Peyer's patch (tissue), 4 donors: ENCODE data around the gene STX3. TPM values are rescaled to one million over a fixed set of nuclear protein-coding genes. Genes with fewer than 3 reads are reported as not detected.

Experiments used
- DNase-seq, 3 donors: peaks; one replicate each; pipeline ENCODE4 v3.0.0-alpha.2; 2017 to 2019
- H3K27ac ChIP-seq, 4 donors: fragments of 200-600 bp; sonication (generic); one replicate each; pipeline ENCODE4 v1.5.1; 2016 to 2019
- H3K27me3 ChIP-seq, 2 donors: fragments of 200-600 bp; sonication (generic); one replicate each; pipeline ENCODE4 v1.5.1; 2019
- H3K36me3 ChIP-seq, 3 donors: fragments of 200-600 bp; sonication (generic); one replicate each; pipeline ENCODE4 v1.5.1; 2016 to 2019
- H3K4me1 ChIP-seq, 4 donors: fragments of 200-600 bp; sonication (generic); one replicate each; pipeline ENCODE4 v1.5.1; 2016 to 2019
- H3K4me3 ChIP-seq, 4 donors: fragments of 200-600 bp; sonication (generic); 1 replicate in 3 of 4; 2 replicates in 1 of 4; pipeline ENCODE4 v1.5.1; 2016 to 2019; ENCODE audit warnings: mild to moderate bottlenecking in 1 of 4
- H3K9me3 ChIP-seq, 4 donors: fragments of 200-600 bp; sonication (generic); one replicate each; pipeline ENCODE4 v1.5.1; 2016 to 2019; ENCODE audit warnings: mild to moderate bottlenecking in 1 of 4
- POLR2A ChIP-seq, 2 donors: fragments of 450-650 bp; IDR thresholded peaks; one replicate each; pipeline ENCODE4 v1.5.1; 2017; ENCODE audit warnings: antibody characterized with exemption in 2 of 2, mild to moderate bottlenecking in 2 of 2, moderate library complexity in 2 of 2
- total RNA-seq, 4 donors: library from RNA; depleted of rRNA; stranded (reverse); fragments of >200 nt; gene quantifications; one replicate each; pipeline ENCODE4 v1.1.0, GENCODE V29; 2016
- TF ChIP-seq, protein P1 (sequence below), 6 experiments: fragments of 450-650 bp in 4 of 6; fragments of 200-600 bp in 2 of 6; sonication (generic) in 1 of 6; IDR thresholded peaks; one replicate each; pipeline ENCODE4 v1.5.1; 2017 to 2019; ENCODE audit warnings: antibody characterized with exemption in 6 of 6, mild to moderate bottlenecking in 3 of 6, moderate library complexity in 1 of 6

STX3 gene
- total RNA-seq, 4 donors from 2014 or later: 77.7 to 167 (median 121) TPM

DNA sequence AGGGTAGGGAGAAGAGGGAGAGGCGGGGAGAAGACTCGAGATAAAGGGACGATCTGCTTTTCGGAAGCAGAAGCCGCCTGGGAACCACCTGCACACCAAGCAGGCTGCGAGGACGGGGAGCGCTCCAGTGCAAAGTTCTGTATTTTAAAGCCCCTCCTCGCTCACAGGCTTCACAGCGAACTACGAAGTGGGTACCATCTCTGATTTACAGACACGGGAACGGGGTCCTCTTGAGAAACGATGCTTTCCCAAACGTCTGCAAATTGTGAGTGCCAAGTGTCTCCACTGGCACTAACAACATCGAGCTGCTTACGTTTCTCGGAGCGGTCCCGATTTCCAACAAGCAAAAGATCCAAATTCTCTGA is 700 bp upstream of the STX3 start:
- TF ChIP-seq, protein P1, sequence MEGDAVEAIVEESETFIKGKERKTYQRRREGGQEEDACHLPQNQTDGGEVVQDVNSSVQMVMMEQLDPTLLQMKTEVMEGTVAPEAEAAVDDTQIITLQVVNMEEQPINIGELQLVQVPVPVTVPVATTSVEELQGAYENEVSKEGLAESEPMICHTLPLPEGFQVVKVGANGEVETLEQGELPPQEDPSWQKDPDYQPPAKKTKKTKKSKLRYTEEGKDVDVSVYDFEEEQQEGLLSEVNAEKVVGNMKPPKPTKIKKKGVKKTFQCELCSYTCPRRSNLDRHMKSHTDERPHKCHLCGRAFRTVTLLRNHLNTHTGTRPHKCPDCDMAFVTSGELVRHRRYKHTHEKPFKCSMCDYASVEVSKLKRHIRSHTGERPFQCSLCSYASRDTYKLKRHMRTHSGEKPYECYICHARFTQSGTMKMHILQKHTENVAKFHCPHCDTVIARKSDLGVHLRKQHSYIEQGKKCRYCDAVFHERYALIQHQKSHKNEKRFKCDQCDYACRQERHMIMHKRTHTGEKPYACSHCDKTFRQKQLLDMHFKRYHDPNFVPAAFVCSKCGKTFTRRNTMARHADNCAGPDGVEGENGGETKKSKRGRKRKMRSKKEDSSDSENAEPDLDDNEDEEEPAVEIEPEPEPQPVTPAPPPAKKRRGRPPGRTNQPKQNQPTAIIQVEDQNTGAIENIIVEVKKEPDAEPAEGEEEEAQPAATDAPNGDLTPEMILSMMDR (IDR thresholded peaks at IDR 0.05): no peak
- TF ChIP-seq POLR2A (IDR thresholded peaks at IDR 0.05): no peak
- DNase-seq: peak; percentile 23 to 69 (median 62)
- H3K27ac ChIP-seq: peak overlapping the region; percentile 79 to 97 (median 90)
- H3K4me1 ChIP-seq: peaks cover 0 to 27% (median 1%) of the 10 kb centered on the region in 4 donors
- no peaks in the 10 kb centered on the region for H3K27me3 ChIP-seq
- H3K36me3 ChIP-seq: no peaks in the 10 kb centered on the region
- no peaks in the 10 kb centered on the region for H3K9me3 ChIP-seq
- peak overlapping the region; percentile 66 to 95 (median 90) for H3K4me3 ChIP-seq

DNA sequence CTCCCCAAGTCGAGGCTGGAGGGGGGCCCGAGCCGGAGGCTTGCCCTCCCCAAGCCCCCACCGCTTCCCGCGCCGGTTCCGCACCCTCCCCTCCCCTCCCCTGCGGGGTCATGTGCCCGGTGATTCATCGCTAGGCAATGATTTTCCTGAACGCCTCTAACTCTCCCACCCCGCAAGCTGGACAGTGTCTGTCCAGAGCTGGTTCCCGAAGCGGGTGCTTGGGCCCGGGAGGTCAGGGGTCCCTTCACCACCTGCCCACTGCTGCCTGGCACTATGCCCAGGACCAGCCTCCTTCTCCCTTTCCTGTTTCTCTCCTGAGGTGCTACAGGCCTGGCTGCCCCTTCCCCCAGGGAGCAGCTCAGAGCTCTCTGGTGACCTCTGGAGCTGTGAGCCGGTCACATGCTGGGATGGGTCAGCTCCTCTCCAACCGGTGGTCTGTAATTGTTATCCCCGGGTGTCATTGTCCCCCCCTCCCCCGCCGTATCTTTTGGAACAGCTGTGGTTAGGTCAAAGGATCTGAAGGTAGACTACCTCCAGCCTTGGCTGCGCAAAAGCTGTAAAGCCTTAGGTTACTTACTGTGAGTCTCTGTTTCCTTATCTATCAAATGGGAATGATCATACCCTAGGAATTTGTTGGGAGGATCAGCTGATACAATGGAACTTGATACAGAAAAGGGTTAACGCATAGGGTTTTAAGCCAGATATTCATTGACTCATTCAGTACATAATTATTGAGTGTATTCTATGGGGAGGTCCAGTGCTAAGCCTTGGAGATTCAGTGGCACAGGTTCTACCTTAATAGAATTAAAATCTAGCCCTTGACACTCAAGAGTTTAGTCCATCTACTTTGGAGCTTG is 753 bp downstream of the STX3 start:
- Histone ChIP-seq H3K27me3 (no peaks in the 10 kb centered on the region), H3K4me1 (peaks cover 0 to 27% (median 1%) of the 10 kb centered on the region in 4 donors), H3K9me3 (no peaks in the 10 kb centered on the region), H3K27ac (peak overlapping the region; percentile 79 to 97 (median 90)), H3K36me3 (no peaks in the 10 kb centered on the region), H3K4me3 (peak overlapping the region; percentile 66 to 95 (median 90))
- DNase-seq: peak; percentile 55 to 91 (median 87)
- TF ChIP-seq POLR2A (IDR thresholded peaks at IDR 0.05): peak in 1 of 2 donors; percentile 36
- TF ChIP-seq, protein P1 (IDR thresholded peaks at IDR 0.05): no peak

DNA sequence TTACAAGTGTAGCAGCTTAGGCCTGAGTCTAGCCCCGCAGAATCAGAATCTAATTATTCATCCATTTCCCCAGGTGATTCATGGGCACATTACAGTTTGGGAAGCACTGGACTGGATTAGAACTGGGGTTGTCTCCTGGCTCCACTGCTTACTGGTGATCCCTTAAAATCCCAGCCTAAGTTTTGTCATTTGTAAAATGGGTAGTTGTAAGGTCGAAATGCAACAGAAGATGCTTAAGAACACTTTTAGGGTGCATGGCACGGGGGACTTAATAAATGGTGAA is 1.3 kb downstream of the STX3 start:
- Histone ChIP-seq H3K36me3 (no peaks in the 10 kb centered on the region), H3K27ac (peak overlapping the region in 3 of 4 donors; percentile 85 to 97 (median 95)), H3K4me3 (peak overlapping the region in 3 of 4 donors; percentile 66 to 95 (median 92)), H3K4me1 (peaks cover 0 to 29% (median 1%) of the 10 kb centered on the region in 4 donors), H3K27me3 (no peaks in the 10 kb centered on the region), H3K9me3 (no peaks in the 10 kb centered on the region)
- TF ChIP-seq POLR2A (IDR thresholded peaks at IDR 0.05): no peak
- TF ChIP-seq, protein P1 (IDR thresholded peaks at IDR 0.05): no peak
- no peak for DNase-seq

DNA sequence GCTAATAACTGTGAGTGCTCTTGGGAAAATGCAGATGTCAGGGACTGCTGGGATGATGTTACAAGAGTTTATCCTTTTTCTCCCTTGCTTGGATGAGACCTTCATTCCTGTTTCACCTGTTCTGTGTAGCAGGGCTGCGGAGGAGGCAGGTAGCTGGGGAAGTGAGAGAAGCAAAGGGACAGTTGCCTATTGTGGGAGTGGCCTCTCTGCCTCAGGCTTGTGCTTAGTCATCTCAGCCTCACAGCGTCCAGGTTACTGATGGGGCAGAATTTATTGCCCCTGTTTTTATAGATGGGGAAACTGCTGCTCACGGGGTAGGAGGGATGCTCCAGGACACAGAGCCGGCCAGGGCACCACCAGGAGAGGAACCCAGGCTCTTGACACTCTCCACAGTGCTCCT is 1.7 kb downstream of the STX3 start:
- Histone ChIP-seq H3K9me3 (no peaks in the 10 kb centered on the region), H3K4me3 (peak overlapping the region in 2 of 4 donors; percentile 92 to 95), H3K4me1 (peaks cover 0 to 32% (median 1%) of the 10 kb centered on the region in 4 donors), H3K27me3 (no peaks in the 10 kb centered on the region), H3K27ac (peak overlapping the region in 3 of 4 donors; percentile 85 to 97 (median 95)), H3K36me3 (no peaks in the 10 kb centered on the region)
- TF ChIP-seq POLR2A (IDR thresholded peaks at IDR 0.05): peak in 1 of 2 donors; percentile 29
- TF ChIP-seq, protein P1 (IDR thresholded peaks at IDR 0.05): no peak
- peak; percentile 20 to 81 (median 67) for DNase-seq

DNA sequence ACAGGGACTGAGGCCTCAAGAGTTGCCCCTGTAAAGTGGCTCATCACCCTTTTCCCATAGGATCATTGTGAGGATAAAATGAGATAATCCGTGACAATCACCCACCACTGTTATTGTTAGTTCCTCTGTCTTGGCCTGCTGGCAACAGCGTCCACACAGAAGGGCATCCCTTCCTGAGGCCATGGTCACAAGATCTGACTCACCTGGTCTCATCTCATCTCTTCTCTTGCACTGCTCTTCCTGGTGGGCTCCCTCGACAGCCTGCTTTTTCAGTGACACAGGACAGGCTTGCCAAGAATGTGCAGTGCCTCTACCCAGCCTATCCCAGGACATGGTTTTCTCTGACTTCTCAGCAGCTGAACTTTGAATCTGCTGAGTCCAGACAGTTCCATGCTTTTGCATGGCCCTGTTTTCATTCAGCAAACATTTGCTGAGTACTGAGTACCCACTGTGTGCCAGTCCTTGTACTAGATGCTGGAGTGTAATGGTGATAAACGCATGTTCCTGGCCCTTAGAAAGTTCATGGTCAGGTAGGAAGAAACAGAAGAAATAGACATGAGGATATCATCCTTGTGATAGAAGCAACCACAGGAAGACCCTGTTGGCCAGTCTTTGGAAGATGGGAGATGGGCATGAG is 3.3 kb downstream of the STX3 start:
- Histone ChIP-seq H3K4me1 (peaks cover 0 to 35% (median 1%) of the 10 kb centered on the region in 4 donors), H3K9me3 (no peaks in the 10 kb centered on the region), H3K27me3 (no peaks in the 10 kb centered on the region), H3K4me3 (no peak overlapping the region), H3K27ac (no peak overlapping the region), H3K36me3 (peaks cover 0 to 9% (median 0%) of the 10 kb centered on the region in 3 donors)
- no peak for TF ChIP-seq POLR2A (IDR thresholded peaks at IDR 0.05)
- TF ChIP-seq, protein P1 (IDR thresholded peaks at IDR 0.05): no peak
- DNase-seq: no peak
